Measurements from ENCODE around the gene CD300A.

CD300A gene

GRCh38 chr17:74455821-74456220, 10.6 kb upstream of the CD300A start:
- no peak for DNase-seq

GRCh38 chr17:74457146-74457819, 9.2 kb upstream of the CD300A start:
- DNase-seq, result peak; percentile 44

- no peak for DNase-seq
These were observed 8.6 kb upstream of the CD300A start for GRCh38 chr17:74457820-74458166.

GRCh38 chr17:74458835-74459234, 7.6 kb upstream of the CD300A start:
- DNase-seq, result no peak

- DNase-seq, result no peak
These were observed 6.8 kb upstream of the CD300A start for GRCh38 chr17:74459622-74460021.

- DNase-seq, result no peak
These were observed 6.2 kb upstream of the CD300A start for GRCh38 chr17:74460241-74460640.

- no peak for DNase-seq
These were observed 5.4 kb upstream of the CD300A start for GRCh38 chr17:74460996-74461395.

GRCh38 chr17:74461611-74462010, 4.8 kb upstream of the CD300A start:
- no peak for DNase-seq

GRCh38 chr17:74464730-74465377, 1.6 kb upstream of the CD300A start:
- no peak for DNase-seq

- no peak for DNase-seq
These were observed 890 bp upstream of the CD300A start for GRCh38 chr17:74465378-74466110.

- DNase-seq, result no peak
These were observed 372 bp downstream of the CD300A start for GRCh38 chr17:74466828-74467184.

- no peak for DNase-seq
These were observed 952 bp downstream of the CD300A start for GRCh38 chr17:74467221-74467951.

GRCh38 chr17:74471341-74471740, 4.9 kb downstream of the CD300A start:
- DNase-seq, result no peak

- DNase-seq, result no peak
These were observed 6.5 kb downstream of the CD300A start for GRCh38 chr17:74472890-74473289.

- DNase-seq, result no peak
These were observed 6.9 kb downstream of the CD300A start for GRCh38 chr17:74473294-74473693.

GRCh38 chr17:74474043-74474792, 7.8 kb downstream of the CD300A start:
- no peak for DNase-seq

GRCh38 chr17:74475189-74475588, 8.8 kb downstream of the CD300A start:
- DNase-seq, result no peak

- no peak for DNase-seq
These were observed 11.0 kb downstream of the CD300A start for GRCh38 chr17:74477411-74477810.

- DNase-seq, result no peak
These were observed 12.1 kb downstream of the CD300A start for GRCh38 chr17:74478420-74479100.

- DNase-seq, result no peak
These were observed 13.9 kb downstream of the CD300A start for GRCh38 chr17:74480290-74480689.

GRCh38 chr17:74481621-74482020, 15.2 kb downstream of the CD300A start:
- no peak for DNase-seq

- DNase-seq, result no peak
These were observed 17.6 kb downstream of the CD300A start for GRCh38 chr17:74484066-74484465.
